ENCODE measurements around the gene ZBTB17. TPM values are rescaled to one million over a fixed set of nuclear protein-coding genes. Genes with fewer than 3 reads are reported as not detected.

ZBTB17 gene
- total and polyA plus RNA-seq, 9 donors, result 23.8 to 29.1 (median 26.0) TPM

- WGBS (ENCODE audit: insufficient coverage), result 6% methylated on average over 20 of the region's 36 CpGs
- H3K36me3 ChIP-seq (ENCODE audit: control insufficient read depth, insufficient read depth, low read length), result peaks cover 8% of the 10 kb centered on the region
- peak overlapping the region; percentile 85 for H3K27ac ChIP-seq (ENCODE audit: low read length)
- no peaks in the 10 kb centered on the region for H3K27me3 ChIP-seq (ENCODE audit: control insufficient read depth, insufficient read depth, low read length)
- H3K4me3 ChIP-seq (ENCODE audit: low read length), result peak overlapping the region; percentile 3
- peaks cover 56% of the 10 kb centered on the region for H3K4me1 ChIP-seq (ENCODE audit: control insufficient read depth, insufficient read depth, low read length)
- no peaks in the 10 kb centered on the region for H3K9me3 ChIP-seq (replicated peaks; ENCODE audit: control insufficient read depth, low read depth, low read length)
- peak; percentile 76 for DNase-seq
These were observed 36.8 kb upstream of the ZBTB17 start for GRCh38 chr1:16012590-16013219.

- DNase-seq, result no peak
- WGBS (ENCODE audit: insufficient coverage), result 90% methylated on average over 7 of the region's 11 CpGs
- Histone ChIP-seq H3K9me3 (replicated peaks; ENCODE audit: control insufficient read depth, low read depth, low read length) (no peaks in the 10 kb centered on the region), H3K36me3 (ENCODE audit: control insufficient read depth, insufficient read depth, low read length) (peaks cover 8% of the 10 kb centered on the region), H3K27me3 (ENCODE audit: control insufficient read depth, insufficient read depth, low read length) (no peaks in the 10 kb centered on the region), H3K4me1 (ENCODE audit: control insufficient read depth, insufficient read depth, low read length) (peaks cover 50% of the 10 kb centered on the region), H3K27ac (ENCODE audit: low read length) (peak overlapping the region; percentile 64), H3K4me3 (ENCODE audit: low read length) (no peak overlapping the region)
These were observed 36.2 kb upstream of the ZBTB17 start for GRCh38 chr1:16011936-16012589.

- peaks cover 38% of the 10 kb centered on the region for H3K4me1 ChIP-seq (ENCODE audit: control insufficient read depth, insufficient read depth, low read length)
- no peaks in the 10 kb centered on the region for H3K9me3 ChIP-seq (replicated peaks; ENCODE audit: control insufficient read depth, low read depth, low read length)
- no peak for DNase-seq
- 85% methylated on average over 3 of the region's 3 CpGs for WGBS (ENCODE audit: insufficient coverage)
- no peak overlapping the region for H3K4me3 ChIP-seq (ENCODE audit: low read length)
- H3K36me3 ChIP-seq (ENCODE audit: control insufficient read depth, insufficient read depth, low read length), result peaks cover 4% of the 10 kb centered on the region
- H3K27me3 ChIP-seq (ENCODE audit: control insufficient read depth, insufficient read depth, low read length), result no peaks in the 10 kb centered on the region
- H3K27ac ChIP-seq (ENCODE audit: low read length), result no peak overlapping the region
These were observed 34.9 kb upstream of the ZBTB17 start for GRCh38 chr1:16010837-16011236.

GRCh38 chr1:16009678-16010077 lies 33.8 kb upstream of the ZBTB17 start:
- H3K9me3 ChIP-seq (replicated peaks; ENCODE audit: control insufficient read depth, low read depth, low read length), result no peaks in the 10 kb centered on the region
- no peak for DNase-seq
- no peaks in the 10 kb centered on the region for H3K36me3 ChIP-seq (ENCODE audit: control insufficient read depth, insufficient read depth, low read length)
- H3K27ac ChIP-seq (ENCODE audit: low read length), result no peak overlapping the region
- no peaks in the 10 kb centered on the region for H3K27me3 ChIP-seq (ENCODE audit: control insufficient read depth, insufficient read depth, low read length)
- peaks cover 26% of the 10 kb centered on the region for H3K4me1 ChIP-seq (ENCODE audit: control insufficient read depth, insufficient read depth, low read length)
- no peak overlapping the region for H3K4me3 ChIP-seq (ENCODE audit: low read length)
- 95% methylated on average over 9 of the region's 11 CpGs for WGBS (ENCODE audit: insufficient coverage)

- no peak overlapping the region for H3K27ac ChIP-seq (ENCODE audit: low read length)
- H3K9me3 ChIP-seq (replicated peaks; ENCODE audit: control insufficient read depth, low read depth, low read length), result no peaks in the 10 kb centered on the region
- H3K27me3 ChIP-seq (ENCODE audit: control insufficient read depth, insufficient read depth, low read length), result no peaks in the 10 kb centered on the region
- H3K4me1 ChIP-seq (ENCODE audit: control insufficient read depth, insufficient read depth, low read length), result peaks cover 20% of the 10 kb centered on the region
- no peaks in the 10 kb centered on the region for H3K36me3 ChIP-seq (ENCODE audit: control insufficient read depth, insufficient read depth, low read length)
- 0% methylated on average over 2 of the region's 4 CpGs for WGBS (ENCODE audit: insufficient coverage)
- peak; percentile 78 for DNase-seq
- no peak overlapping the region for H3K4me3 ChIP-seq (ENCODE audit: low read length)
These were observed 33.1 kb upstream of the ZBTB17 start for GRCh38 chr1:16009030-16009460.

- Histone ChIP-seq H3K4me3 (ENCODE audit: low read length) (no peak overlapping the region), H3K27me3 (ENCODE audit: control insufficient read depth, insufficient read depth, low read length) (no peaks in the 10 kb centered on the region), H3K4me1 (ENCODE audit: control insufficient read depth, insufficient read depth, low read length) (peaks cover 8% of the 10 kb centered on the region), H3K36me3 (ENCODE audit: control insufficient read depth, insufficient read depth, low read length) (no peaks in the 10 kb centered on the region), H3K27ac (ENCODE audit: low read length) (no peak overlapping the region), H3K9me3 (replicated peaks; ENCODE audit: control insufficient read depth, low read depth, low read length) (no peaks in the 10 kb centered on the region)
- no peak for DNase-seq
- WGBS (ENCODE audit: insufficient coverage), result no CpG with 5 or more reads among the region's 6 CpGs
These were observed 31.9 kb upstream of the ZBTB17 start for GRCh38 chr1:16007671-16008341.

- H3K27ac ChIP-seq (ENCODE audit: low read length), result no peak overlapping the region
- H3K4me1 ChIP-seq (ENCODE audit: control insufficient read depth, insufficient read depth, low read length), result no peaks in the 10 kb centered on the region
- no peaks in the 10 kb centered on the region for H3K9me3 ChIP-seq (replicated peaks; ENCODE audit: control insufficient read depth, low read depth, low read length)
- H3K36me3 ChIP-seq (ENCODE audit: control insufficient read depth, insufficient read depth, low read length), result no peaks in the 10 kb centered on the region
- H3K27me3 ChIP-seq (ENCODE audit: control insufficient read depth, insufficient read depth, low read length), result no peaks in the 10 kb centered on the region
- no peak for DNase-seq
- no peak overlapping the region for H3K4me3 ChIP-seq (ENCODE audit: low read length)
- 56% methylated on average over 3 of the region's 9 CpGs for WGBS (ENCODE audit: insufficient coverage)
These were observed 30.9 kb upstream of the ZBTB17 start for GRCh38 chr1:16006552-16007485.

- H3K36me3 ChIP-seq (ENCODE audit: control insufficient read depth, insufficient read depth, low read length), result no peaks in the 10 kb centered on the region
- no peak overlapping the region for H3K27ac ChIP-seq (ENCODE audit: low read length)
- 76% methylated on average over 9 of the region's 11 CpGs for WGBS (ENCODE audit: insufficient coverage)
- no peaks in the 10 kb centered on the region for H3K9me3 ChIP-seq (replicated peaks; ENCODE audit: control insufficient read depth, low read depth, low read length)
- no peaks in the 10 kb centered on the region for H3K4me1 ChIP-seq (ENCODE audit: control insufficient read depth, insufficient read depth, low read length)
- no peaks in the 10 kb centered on the region for H3K27me3 ChIP-seq (ENCODE audit: control insufficient read depth, insufficient read depth, low read length)
- H3K4me3 ChIP-seq (ENCODE audit: low read length), result no peak overlapping the region
- DNase-seq, result no peak
These were observed 30.1 kb upstream of the ZBTB17 start for GRCh38 chr1:16006010-16006409.

- Histone ChIP-seq H3K27ac (ENCODE audit: low read length) (no peak overlapping the region), H3K27me3 (ENCODE audit: control insufficient read depth, insufficient read depth, low read length) (no peaks in the 10 kb centered on the region), H3K4me1 (ENCODE audit: control insufficient read depth, insufficient read depth, low read length) (no peaks in the 10 kb centered on the region), H3K4me3 (ENCODE audit: low read length) (no peak overlapping the region), H3K36me3 (ENCODE audit: control insufficient read depth, insufficient read depth, low read length) (no peaks in the 10 kb centered on the region), H3K9me3 (replicated peaks; ENCODE audit: control insufficient read depth, low read depth, low read length) (no peaks in the 10 kb centered on the region)
- WGBS (ENCODE audit: insufficient coverage), result 72% methylated on average over 5 of the region's 5 CpGs
- no peak for DNase-seq
These were observed 29.7 kb upstream of the ZBTB17 start for GRCh38 chr1:16005597-16005996.
